ENCODE measurements around the gene LCTL. TPM values are rescaled to one million over a fixed set of nuclear protein-coding genes. Genes with fewer than 3 reads are reported as not detected.
"Not testable (repeated sequence)": the region's sequence is repeated elsewhere in the genome, so short reads cannot be mapped to it uniquely, and the experiment has no call there.

The LCTL gene
- total RNA-seq, 1 experiment from 2014 or later: not detected

DNA sequence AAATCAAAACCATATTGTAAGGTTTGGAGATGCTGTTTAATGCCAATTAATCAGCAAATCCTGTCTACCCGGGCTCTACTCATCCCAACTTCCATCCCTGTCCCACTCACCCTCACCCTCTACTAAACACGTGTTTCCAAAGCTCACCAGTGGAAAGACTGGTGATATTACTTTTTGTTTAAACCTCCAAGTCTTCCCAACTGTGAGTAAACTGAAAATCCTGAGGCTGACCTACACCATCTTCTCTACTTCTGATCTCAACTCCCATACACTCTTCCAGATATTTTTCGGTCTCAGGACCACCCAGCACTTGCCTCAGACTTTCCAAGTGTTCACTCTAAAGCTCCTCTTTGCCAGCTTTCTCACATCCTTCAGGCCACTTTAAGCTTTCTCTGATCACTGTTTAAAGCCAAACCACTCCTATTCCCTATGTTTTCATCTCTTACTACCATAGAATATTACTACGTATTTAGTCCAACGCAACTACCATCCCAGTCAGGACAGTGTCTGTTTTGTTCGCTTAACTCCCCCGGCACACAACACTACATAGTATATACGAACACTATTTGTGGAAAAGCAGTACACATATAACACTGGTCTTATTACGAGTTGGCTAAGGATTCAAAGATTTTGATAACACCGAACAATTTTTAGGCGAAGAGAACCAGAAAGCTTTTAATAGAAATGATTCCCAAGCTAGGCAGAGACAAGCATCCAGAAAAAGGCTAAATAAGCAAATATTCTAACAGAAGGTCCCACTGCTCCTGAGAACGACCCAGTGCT lies 61.8 kb downstream of the LCTL start:
- in situ Hi-C loops (cut with HindIII; ENCODE audit: low pct_unique_long_range_greater_than_20kb, low sequenced_read_pairs) (no loop called here), intact Hi-C loops (cut with micrococcal nuclease; ENCODE audit: unreplicated experiment) (no loop called here)
- H3K27me3 ChIP-seq (ENCODE audit: control insufficient read depth, insufficient read depth, low read length): no peaks in the 10 kb centered on the region
- DNase-seq (ENCODE audit: low read depth, low spot score) (no peak), ATAC-seq (no peak)
- H3K9me3 ChIP-seq (ENCODE audit: control insufficient read depth, insufficient read depth, low read depth, low read length): no peaks in the 10 kb centered on the region
- H3K4me1 ChIP-seq (ENCODE audit: control insufficient read depth, insufficient read depth, low read length): peaks cover 40% of the 10 kb centered on the region
- TF ChIP-seq, protein P1, sequence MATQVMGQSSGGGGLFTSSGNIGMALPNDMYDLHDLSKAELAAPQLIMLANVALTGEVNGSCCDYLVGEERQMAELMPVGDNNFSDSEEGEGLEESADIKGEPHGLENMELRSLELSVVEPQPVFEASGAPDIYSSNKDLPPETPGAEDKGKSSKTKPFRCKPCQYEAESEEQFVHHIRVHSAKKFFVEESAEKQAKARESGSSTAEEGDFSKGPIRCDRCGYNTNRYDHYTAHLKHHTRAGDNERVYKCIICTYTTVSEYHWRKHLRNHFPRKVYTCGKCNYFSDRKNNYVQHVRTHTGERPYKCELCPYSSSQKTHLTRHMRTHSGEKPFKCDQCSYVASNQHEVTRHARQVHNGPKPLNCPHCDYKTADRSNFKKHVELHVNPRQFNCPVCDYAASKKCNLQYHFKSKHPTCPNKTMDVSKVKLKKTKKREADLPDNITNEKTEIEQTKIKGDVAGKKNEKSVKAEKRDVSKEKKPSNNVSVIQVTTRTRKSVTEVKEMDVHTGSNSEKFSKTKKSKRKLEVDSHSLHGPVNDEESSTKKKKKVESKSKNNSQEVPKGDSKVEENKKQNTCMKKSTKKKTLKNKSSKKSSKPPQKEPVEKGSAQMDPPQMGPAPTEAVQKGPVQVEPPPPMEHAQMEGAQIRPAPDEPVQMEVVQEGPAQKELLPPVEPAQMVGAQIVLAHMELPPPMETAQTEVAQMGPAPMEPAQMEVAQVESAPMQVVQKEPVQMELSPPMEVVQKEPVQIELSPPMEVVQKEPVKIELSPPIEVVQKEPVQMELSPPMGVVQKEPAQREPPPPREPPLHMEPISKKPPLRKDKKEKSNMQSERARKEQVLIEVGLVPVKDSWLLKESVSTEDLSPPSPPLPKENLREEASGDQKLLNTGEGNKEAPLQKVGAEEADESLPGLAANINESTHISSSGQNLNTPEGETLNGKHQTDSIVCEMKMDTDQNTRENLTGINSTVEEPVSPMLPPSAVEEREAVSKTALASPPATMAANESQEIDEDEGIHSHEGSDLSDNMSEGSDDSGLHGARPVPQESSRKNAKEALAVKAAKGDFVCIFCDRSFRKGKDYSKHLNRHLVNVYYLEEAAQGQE (IDR thresholded peaks at IDR 0.05; ENCODE audit: insufficient read depth in 1 of 2, low read depth in 2 of 2, low read length in 1 of 2): no peak
- TF ChIP-seq POLR2AphosphoS5 (IDR thresholded peaks at IDR 0.05; ENCODE audit: low read depth, low read length): 0 out of 2 replicates have a peak, but pooled peaks have one; percentile 6
- peaks cover 58% of the 10 kb centered on the region for H3K36me3 ChIP-seq (ENCODE audit: control insufficient read depth, insufficient read depth, low read length)
- POLR2A ChIA-PET: no interaction called here
- CTCF ChIA-PET: no interaction called here
- H3K27ac ChIP-seq (ENCODE audit: low read length): peak overlapping the region; percentile 100
- H3K4me3 ChIP-seq (ENCODE audit: low read depth in 2 of 2, low read length in 2 of 2): peak overlapping the region; percentile 100
- BruUV-seq (replicated peaks): TSS peak; percentile 82

DNA sequence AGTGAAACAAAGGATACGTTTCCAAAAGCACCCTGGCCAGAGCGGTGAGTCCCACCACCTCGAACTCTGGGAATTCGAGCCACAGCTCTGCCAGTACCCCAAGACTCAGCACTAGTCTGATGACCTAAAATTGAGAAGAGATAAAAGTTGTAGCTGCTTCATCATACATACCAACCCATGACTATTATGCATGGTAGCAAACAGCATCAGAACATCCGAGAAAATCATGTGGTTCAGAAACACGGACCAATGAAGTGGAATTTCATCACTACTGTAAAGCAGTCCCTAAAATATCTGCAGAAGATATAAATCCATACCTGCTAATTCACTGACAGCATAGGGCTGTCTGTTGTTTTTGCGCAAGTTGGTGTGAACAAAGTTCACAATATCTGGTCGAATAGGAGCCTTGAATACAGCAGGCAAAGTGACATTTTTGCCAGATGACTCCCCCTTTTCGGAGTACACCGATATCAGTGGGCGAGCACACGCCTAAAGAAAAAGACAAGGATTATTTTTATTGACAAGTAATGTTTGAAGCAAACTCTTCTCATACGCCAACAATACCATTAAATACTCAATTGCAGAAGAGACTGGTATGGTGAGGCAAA lies 62.7 kb downstream of the LCTL start:
- intact Hi-C loops (cut with micrococcal nuclease; ENCODE audit: unreplicated experiment); CTCF ChIA-PET; BruUV-seq (replicated peaks); in situ Hi-C loops (cut with HindIII; ENCODE audit: low pct_unique_long_range_greater_than_20kb, low sequenced_read_pairs); H3K9me3 ChIP-seq (ENCODE audit: control insufficient read depth, insufficient read depth, low read depth, low read length); DNase-seq (ENCODE audit: low read depth, low spot score); H3K27me3 ChIP-seq (ENCODE audit: control insufficient read depth, insufficient read depth, low read length); POLR2A ChIA-PET; ATAC-seq: not testable (repeated sequence)
- peaks cover 49% of the 10 kb centered on the region for H3K4me1 ChIP-seq (ENCODE audit: control insufficient read depth, insufficient read depth, low read length)
- peak overlapping the region; percentile 100 for H3K4me3 ChIP-seq (ENCODE audit: low read depth in 2 of 2, low read length in 2 of 2)
- peaks cover 59% of the 10 kb centered on the region for H3K36me3 ChIP-seq (ENCODE audit: control insufficient read depth, insufficient read depth, low read length)
- peak overlapping the region; percentile 100 for H3K27ac ChIP-seq (ENCODE audit: low read length)

DNA sequence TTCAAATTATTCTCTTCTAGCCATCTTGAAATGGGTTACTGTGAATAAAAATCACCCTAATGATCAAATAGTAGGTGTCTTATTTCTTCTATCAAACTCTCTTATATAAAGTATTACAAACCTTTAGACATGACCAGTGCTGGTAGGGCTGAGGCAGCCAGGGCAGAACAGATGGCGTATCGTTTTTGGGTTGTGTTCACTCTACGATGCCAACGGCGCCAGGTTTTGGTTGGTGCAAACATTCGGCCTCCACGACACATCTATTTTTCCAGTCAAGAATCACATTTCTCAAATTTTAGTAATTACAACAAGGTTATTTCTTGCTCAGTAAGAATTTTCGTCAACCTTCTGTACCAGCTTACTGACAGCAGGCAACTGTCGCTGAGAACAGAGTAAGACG lies 63.3 kb downstream of the LCTL start:
- no peaks in the 10 kb centered on the region for H3K9me3 ChIP-seq (ENCODE audit: control insufficient read depth, insufficient read depth, low read depth, low read length)
- intact Hi-C loops (cut with micrococcal nuclease; ENCODE audit: unreplicated experiment) (no loop called here), in situ Hi-C loops (cut with HindIII; ENCODE audit: low pct_unique_long_range_greater_than_20kb, low sequenced_read_pairs) (no loop called here)
- H3K27me3 ChIP-seq (ENCODE audit: control insufficient read depth, insufficient read depth, low read length): no peaks in the 10 kb centered on the region
- DNase-seq (ENCODE audit: low read depth, low spot score) (no peak), ATAC-seq (no peak)
- peak overlapping the region; percentile 100 for H3K4me3 ChIP-seq (ENCODE audit: low read depth in 2 of 2, low read length in 2 of 2)
- peak overlapping the region; percentile 100 for H3K27ac ChIP-seq (ENCODE audit: low read length)
- ChIA-PET CTCF (no interaction called here), POLR2A (interaction anchor here (0.6 kb wide), 1 partner anchor 84 kb away, joined by 5 read pairs; no protein-coding TSS in a partner anchor)
- no TSS peak for BruUV-seq (replicated peaks)
- H3K4me1 ChIP-seq (ENCODE audit: control insufficient read depth, insufficient read depth, low read length): peaks cover 50% of the 10 kb centered on the region
- peaks cover 59% of the 10 kb centered on the region for H3K36me3 ChIP-seq (ENCODE audit: control insufficient read depth, insufficient read depth, low read length)
- TF ChIP-seq, protein P1 (IDR thresholded peaks at IDR 0.05; ENCODE audit: insufficient read depth in 1 of 2, low read depth in 2 of 2, low read length in 1 of 2): no peak
- TF ChIP-seq TCF7L2 (IDR thresholded peaks at IDR 0.05; ENCODE audit: low read depth, low read length) (no peak), SIN3A (IDR thresholded peaks at IDR 0.05; ENCODE audit: borderline replicate concordance, insufficient read depth, low read depth, low read length) (no peak), POLR2AphosphoS5 (IDR thresholded peaks at IDR 0.05; ENCODE audit: low read depth, low read length) (no peak; the same call in 1 of the 2 replicates)
- TF ChIP-seq, protein P2, sequence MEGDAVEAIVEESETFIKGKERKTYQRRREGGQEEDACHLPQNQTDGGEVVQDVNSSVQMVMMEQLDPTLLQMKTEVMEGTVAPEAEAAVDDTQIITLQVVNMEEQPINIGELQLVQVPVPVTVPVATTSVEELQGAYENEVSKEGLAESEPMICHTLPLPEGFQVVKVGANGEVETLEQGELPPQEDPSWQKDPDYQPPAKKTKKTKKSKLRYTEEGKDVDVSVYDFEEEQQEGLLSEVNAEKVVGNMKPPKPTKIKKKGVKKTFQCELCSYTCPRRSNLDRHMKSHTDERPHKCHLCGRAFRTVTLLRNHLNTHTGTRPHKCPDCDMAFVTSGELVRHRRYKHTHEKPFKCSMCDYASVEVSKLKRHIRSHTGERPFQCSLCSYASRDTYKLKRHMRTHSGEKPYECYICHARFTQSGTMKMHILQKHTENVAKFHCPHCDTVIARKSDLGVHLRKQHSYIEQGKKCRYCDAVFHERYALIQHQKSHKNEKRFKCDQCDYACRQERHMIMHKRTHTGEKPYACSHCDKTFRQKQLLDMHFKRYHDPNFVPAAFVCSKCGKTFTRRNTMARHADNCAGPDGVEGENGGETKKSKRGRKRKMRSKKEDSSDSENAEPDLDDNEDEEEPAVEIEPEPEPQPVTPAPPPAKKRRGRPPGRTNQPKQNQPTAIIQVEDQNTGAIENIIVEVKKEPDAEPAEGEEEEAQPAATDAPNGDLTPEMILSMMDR (IDR thresholded peaks at IDR 0.05): no peak

DNA sequence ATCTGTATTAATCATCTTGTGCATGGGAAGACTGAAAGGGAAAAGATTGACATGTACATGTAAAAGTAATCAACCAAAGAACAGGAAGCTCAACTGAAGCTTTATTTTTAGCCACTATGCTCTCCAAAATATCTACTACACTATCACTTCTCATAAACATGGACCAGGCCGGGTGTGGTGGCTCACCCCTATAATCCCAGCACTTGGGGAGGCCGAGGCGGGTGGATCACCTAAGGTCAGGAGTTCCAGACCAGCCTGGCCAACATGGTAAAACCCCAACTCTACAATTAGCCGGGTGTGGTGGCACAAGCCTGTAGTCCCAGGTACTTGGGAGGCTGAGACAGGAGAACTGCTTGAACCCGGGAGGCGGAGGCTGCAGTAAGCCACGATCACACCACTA lies 65.5 kb downstream of the LCTL start:
- peaks cover 54% of the 10 kb centered on the region for H3K36me3 ChIP-seq (ENCODE audit: control insufficient read depth, insufficient read depth, low read length)
- CTCF ChIA-PET; DNase-seq (ENCODE audit: low read depth, low spot score); intact Hi-C loops (cut with micrococcal nuclease; ENCODE audit: unreplicated experiment); ATAC-seq; H3K27me3 ChIP-seq (ENCODE audit: control insufficient read depth, insufficient read depth, low read length); H3K4me3 ChIP-seq (ENCODE audit: low read depth in 2 of 2, low read length in 2 of 2); in situ Hi-C loops (cut with HindIII; ENCODE audit: low pct_unique_long_range_greater_than_20kb, low sequenced_read_pairs); H3K9me3 ChIP-seq (ENCODE audit: control insufficient read depth, insufficient read depth, low read depth, low read length); POLR2A ChIA-PET; BruUV-seq (replicated peaks): not testable (repeated sequence)
- H3K4me1 ChIP-seq (ENCODE audit: control insufficient read depth, insufficient read depth, low read length): peaks cover 47% of the 10 kb centered on the region
- peak overlapping the region; percentile 60 for H3K27ac ChIP-seq (ENCODE audit: low read length)
